H1 (cell line): ENCODE results near the gene TP53BP2. TPM values are rescaled to one million over a fixed set of nuclear protein-coding genes. Genes with fewer than 3 reads are reported as not detected.

Experiments
- CTCF ChIA-PET: fragments of 300-600 bp; sonication (Branson Sonifier 250); formaldehyde crosslinking; loops from one replicate; lab custom pipeline; 2021; ENCODE audit not compliant: partially characterized antibody; lab: Charles Lee
- POLR2A ChIA-PET: fragments of 300-600 bp; sonication (Branson Sonifier 250); formaldehyde crosslinking; loops from one replicate; lab custom pipeline; 2021; ENCODE audit warnings: inconsistent platforms; ENCODE audit not compliant: partially characterized antibody; lab: Charles Lee
- DNase-seq, 2 experiments: peaks; one replicate each; pipeline versions ENCODE4 v3.0.0 to v3.0.0-alpha.2; 2010 to 2022; ENCODE audit warnings: low spot score in 2 of 2, low read depth in 1 of 2, mixed read lengths in 1 of 2
- FAIRE-seq: peaks from 2 replicates; lab custom pipeline; 2011; peaks lifted over from hg19 to GRCh38; lab: Jason Lieb, UNC
- H2AFZ ChIP-seq: 2 replicates; pipeline ENCODE4 v1.8.1; 2012; ENCODE audit warnings: low read length, inconsistent platforms
- H2AK5ac ChIP-seq: 2 replicates; pipeline ENCODE4 v1.6.1; 2013; ENCODE audit warnings: low read depth, low read length
- H2BK120ac ChIP-seq: replicated peaks from 2 replicates; pipeline ENCODE3; 2013; ENCODE audit warnings: low read depth, low read length, inconsistent platforms
- H2BK12ac ChIP-seq: 2 replicates; pipeline ENCODE4 v1.6.1; 2013; ENCODE audit warnings: low read depth, low read length
- H2BK15ac ChIP-seq: 2 replicates; pipeline ENCODE4 v1.6.1; 2013; ENCODE audit warnings: low read length
- H2BK20ac ChIP-seq: 2 replicates; pipeline ENCODE4 v1.6.1; 2013; ENCODE audit warnings: low read length
- H2BK5ac ChIP-seq: 2 replicates; pipeline ENCODE4 v1.6.1; 2013; ENCODE audit warnings: low read depth, low read length
- H3K14ac ChIP-seq: 2 replicates; pipeline ENCODE4 v1.6.1; 2013; ENCODE audit warnings: inconsistent platforms; ENCODE audit not compliant: insufficient read length
- H3K18ac ChIP-seq: 2 replicates; pipeline ENCODE4 v1.6.1; 2013; ENCODE audit warnings: low read length; ENCODE audit errors: extremely low read depth
- H3K23ac ChIP-seq: 2 replicates; pipeline ENCODE4 v1.6.1; 2013; ENCODE audit warnings: inconsistent platforms; ENCODE audit not compliant: insufficient read length
- H3K23me2 ChIP-seq: 2 replicates; pipeline ENCODE4 v1.6.1; 2013; ENCODE audit warnings: low read depth, low read length
- H3K27ac ChIP-seq: 2 replicates; pipeline ENCODE4 v1.6.1; 2011; ENCODE audit warnings: low read depth, low read length, inconsistent platforms
- H3K27me3 ChIP-seq, 4 experiments: replicated peaks in 1 of 4; 1 replicate in 1 of 4; 2 replicates in 3 of 4; pipeline versions ENCODE4 v1.6.1 to v1.8.1; 2011 to 2013; ENCODE audit warnings: low read length in 3 of 4, mild to moderate bottlenecking in 3 of 4, inconsistent platforms in 2 of 4, mixed read lengths in 2 of 4, moderate library complexity in 1 of 4; ENCODE audit not compliant: control insufficient read depth in 3 of 4, insufficient read depth in 3 of 4; ENCODE audit errors: extremely low read depth in 1 of 4
- H3K36me3 ChIP-seq, 4 experiments: 2 replicates each; pipeline versions ENCODE4 v1.6.1 to v1.8.1; 2011 to 2013; ENCODE audit warnings: mild to moderate bottlenecking in 4 of 4, low read length in 3 of 4, moderate library complexity in 2 of 4, control low read depth in 1 of 4, inconsistent platforms in 1 of 4; ENCODE audit not compliant: insufficient read depth in 4 of 4, control insufficient read depth in 2 of 4
- H3K4ac ChIP-seq: replicated peaks from 2 replicates; pipeline ENCODE3; 2013; ENCODE audit warnings: low read length, low read depth, mixed read lengths, inconsistent platforms; ENCODE audit not compliant: insufficient read length
- H3K4me1 ChIP-seq, 4 experiments: replicated peaks in 1 of 4; 1 replicate in 1 of 4; 2 replicates in 3 of 4; pipeline versions ENCODE4 v1.6.1 to v1.8.1; 2011 to 2013; ENCODE audit warnings: low read length in 3 of 4, inconsistent platforms in 2 of 4, mixed read lengths in 1 of 4; ENCODE audit not compliant: insufficient read depth in 4 of 4, control insufficient read depth in 3 of 4
- H3K4me2 ChIP-seq, 2 experiments: 2 replicates each; pipeline versions ENCODE4 v1.6.1 to v1.8.1; 2011 to 2013; ENCODE audit warnings: low read depth in 2 of 2, low read length in 2 of 2, control low read depth in 1 of 2, inconsistent platforms in 1 of 2, mild to moderate bottlenecking in 1 of 2; ENCODE audit not compliant: insufficient read depth in 1 of 2
- H3K4me3 ChIP-seq, 4 experiments: fragments of 200-600, 300-600 bp in 1 of 4; sonication (generic), shearing (Covaris generic), sonication (Bioruptor Twin) in 1 of 4; 2 replicates each; pipeline versions ENCODE4 v1.5.1 to v1.8.1; 2011 to 2016; ENCODE audit warnings: low read length in 4 of 4, low read depth in 3 of 4, control low read depth in 2 of 4, inconsistent platforms in 2 of 4, mild to moderate bottlenecking in 2 of 4, mixed read lengths in 1 of 4, moderate library complexity in 1 of 4; ENCODE audit not compliant: insufficient read depth in 2 of 4; ENCODE audit errors: extremely low read depth in 1 of 4
- H3K56ac ChIP-seq: replicated peaks from 2 replicates; pipeline ENCODE3; 2013; ENCODE audit warnings: low read depth, mild to moderate bottlenecking, mixed read lengths, low read length, inconsistent platforms; ENCODE audit not compliant: insufficient read length
- H3K79me1 ChIP-seq: 2 replicates; pipeline ENCODE4 v1.6.1; 2013; ENCODE audit warnings: low read depth, low read length, control low read depth
- H3K79me2 ChIP-seq, 2 experiments: 2 replicates each; pipeline versions ENCODE4 v1.6.1 to v1.8.1; 2012 to 2013; ENCODE audit warnings: low read length in 2 of 2, mild to moderate bottlenecking in 2 of 2, inconsistent platforms in 1 of 2; ENCODE audit not compliant: insufficient read depth in 2 of 2, control insufficient read depth in 1 of 2
- H3K9ac ChIP-seq, 4 experiments: replicated peaks in 1 of 4; 1 replicate in 1 of 4; 2 replicates in 3 of 4; pipeline versions ENCODE4 v1.6.1 to v1.8.1; 2011 to 2013; ENCODE audit warnings: low read depth in 3 of 4, low read length in 3 of 4, control low read depth in 2 of 4, mild to moderate bottlenecking in 2 of 4, moderate library complexity in 2 of 4, inconsistent platforms in 1 of 4; ENCODE audit errors: extremely low read depth in 1 of 4
- H3K9me3 ChIP-seq, 2 experiments: 2 replicates each; pipeline versions ENCODE4 v1.6.1 to v1.8.1; 2012 to 2013; ENCODE audit warnings: mild to moderate bottlenecking in 2 of 2, moderate library complexity in 2 of 2, control low read depth in 1 of 2, inconsistent platforms in 1 of 2, low read depth in 1 of 2, low read length in 1 of 2, mixed read lengths in 1 of 2; ENCODE audit not compliant: insufficient read depth in 2 of 2
- H4K20me1 ChIP-seq, 2 experiments: replicated peaks in 1 of 2; 2 replicates each; pipeline versions ENCODE3 to v1.8.1; 2011 to 2013; ENCODE audit warnings: inconsistent platforms in 2 of 2, low read length in 2 of 2, mild to moderate bottlenecking in 1 of 2; ENCODE audit not compliant: insufficient read depth in 2 of 2, control insufficient read depth in 1 of 2
- H4K5ac ChIP-seq: 2 replicates; pipeline ENCODE4 v1.6.1; 2013; ENCODE audit warnings: low read length, low read depth, mixed read lengths, inconsistent platforms; ENCODE audit not compliant: insufficient read length
- H4K8ac ChIP-seq: 2 replicates; pipeline ENCODE4 v1.8.0; 2013; ENCODE audit warnings: mild to moderate bottlenecking, moderate library complexity, low read length, inconsistent platforms; ENCODE audit not compliant: insufficient read depth; ENCODE audit errors: extremely low read depth
- H4K91ac ChIP-seq: replicated peaks from 2 replicates; pipeline ENCODE3; 2013; ENCODE audit warnings: low read length, mixed read lengths, inconsistent platforms; ENCODE audit not compliant: insufficient read length
- ATF2 ChIP-seq: IDR thresholded peaks from 2 replicates; pipeline ENCODE4 v1.6.1; 2012; ENCODE audit warnings: low read length, inconsistent platforms
- BCL11A ChIP-seq, 2 experiments: IDR thresholded peaks; one replicate each; pipeline ENCODE4 v1.6.1; 2011; ENCODE audit warnings: low read depth in 2 of 2, low read length in 2 of 2, mild to moderate bottlenecking in 2 of 2
- BRCA1 ChIP-seq: IDR thresholded peaks from 2 replicates; pipeline ENCODE4 v1.6.1; 2012; ENCODE audit warnings: low read depth, low read length, improper control_type of control experiment
- CEBPB ChIP-seq: IDR thresholded peaks from 2 replicates; pipeline ENCODE4 v1.6.1; 2012; ENCODE audit warnings: low read depth, low read length
- EP300 ChIP-seq, 2 experiments: IDR thresholded peaks; 1 replicate in 1 of 2; 2 replicates in 1 of 2; pipeline ENCODE4 v1.6.1; 2011 to 2012; ENCODE audit warnings: low read depth in 2 of 2, low read length in 2 of 2, mild to moderate bottlenecking in 2 of 2, borderline replicate concordance in 1 of 2, inconsistent platforms in 1 of 2, moderate library complexity in 1 of 2
- KDM4A ChIP-seq: IDR thresholded peaks from one replicate; pipeline ENCODE4 v1.7.1; 2012; ENCODE audit warnings: low read depth, mild to moderate bottlenecking, moderate library complexity, low read length, inconsistent platforms; ENCODE audit not compliant: severe bottlenecking
- PHF8 ChIP-seq: fragments of 200-600 bp; sonication (generic); conservative IDR thresholded peaks from 2 replicates; pipeline ENCODE4 v1.7.1; 2012; ENCODE audit warnings: low read depth, mild to moderate bottlenecking, inconsistent platforms, low read length, moderate library complexity
- POU5F1 ChIP-seq: IDR thresholded peaks from 2 replicates; pipeline ENCODE4 v1.6.1; 2011; ENCODE audit warnings: low read depth, mild to moderate bottlenecking, low read length, moderate library complexity
- SP4 ChIP-seq: IDR thresholded peaks from 2 replicates; pipeline ENCODE4 v1.6.1; 2012; ENCODE audit warnings: low read length, inconsistent platforms
- SUZ12 ChIP-seq: fragments of 200-600 bp; sonication (generic); IDR thresholded peaks from 2 replicates; pipeline ENCODE4 v1.6.1; 2012; ENCODE audit warnings: mild to moderate bottlenecking, inconsistent platforms, low read length, moderate library complexity, mixed read lengths
- YY1 ChIP-seq: IDR thresholded peaks from 2 replicates; pipeline ENCODE4 v1.6.1; 2011; ENCODE audit warnings: low read depth, mild to moderate bottlenecking, low read length
- ZNF274 ChIP-seq: IDR thresholded peaks from 2 replicates; pipeline ENCODE4 v1.7.0; 2012; ENCODE audit warnings: low read length, borderline replicate concordance; ENCODE audit errors: extremely low read depth
- WGBS, 2 experiments: shearing (Covaris generic) in 1 of 2; methylation state at CpG; one replicate each; pipeline versions ENCODE4 v1.1.6 to v1.1.7; 2013 to 2015; ENCODE audit warnings: low lambda C conversion rate in 2 of 2, mixed read lengths in 2 of 2, inconsistent platforms in 1 of 2, low coverage in 1 of 2, missing lambda C conversion rate in 1 of 2; ENCODE audit not compliant: insufficient replicate concordance in 2 of 2, insufficient coverage in 1 of 2, insufficient read length in 1 of 2; ENCODE audit errors: extremely low coverage in 1 of 2, missing lambda C conversion rate in 1 of 2; 5-methylcytosine and 5-hydroxymethylcytosine counted together
- polyA plus RNA-seq, 7 experiments: library from polyadenylated mRNA; depleted of rRNA in 3 of 7; stranded (reverse) in 5 of 7; unstranded in 2 of 7; fragments of >200 nt in 5 of 7; fragments of 200-250 nt in 2 of 7; gene quantifications; 1 replicate in 5 of 7; 2 replicates in 1 of 7; 4 replicates in 1 of 7; pipeline versions ENCODE4 v1.2.1 to v1.2.3, GENCODE V29; 2011 to 2013; ENCODE audit warnings: missing spikeins in 2 of 7, mixed read lengths in 2 of 7
- total RNA-seq: library from RNA; stranded (reverse); fragmentation: NEBNext Ultra II Directional; extraction: Animal tissue kit (Norgen Biotek cat#: 25700); gene quantifications from 2 replicates; pipeline ENCODE4 v1.2.1, GENCODE V29; 2021
- TF ChIP-seq, protein P1 (sequence below): IDR thresholded peaks from 2 replicates; pipeline ENCODE4 v1.6.1; 2012; ENCODE audit warnings: inconsistent platforms

Gene TP53BP2
- total and polyA plus RNA-seq, 2 of the 8 experiments (the other 6 are each of a cell fraction or from before 2014, with no cell fraction given), result 18.0 to 38.7 TPM

DNA sequence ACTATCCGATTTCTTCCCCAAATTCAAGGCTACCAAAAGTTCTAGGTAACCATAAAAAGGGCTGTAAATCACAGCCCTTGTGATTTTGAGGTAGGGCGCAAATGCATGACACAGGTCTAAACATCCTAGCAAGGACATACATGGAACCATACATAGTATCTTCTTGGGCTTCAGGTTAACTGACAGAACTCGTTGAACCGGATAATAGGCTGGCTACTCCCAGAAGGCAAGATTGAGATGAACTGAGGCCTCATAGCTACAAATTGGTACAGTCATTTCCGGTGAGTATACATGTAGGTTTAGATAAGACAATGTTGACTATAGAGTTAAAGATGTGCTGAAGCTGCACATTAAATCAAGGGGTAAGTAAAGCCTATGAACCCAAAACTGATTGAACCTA is 27.3 kb upstream of the TP53BP2 start:
- H3K9me3 ChIP-seq, result peaks cover 0 to 8% of the 10 kb centered on the region in 2 experiments; a peak in 2 of 4 replicates
- H2AFZ ChIP-seq, result no peak overlapping the region
- 92% methylated on average over 5 of the region's 5 CpGs; no CpG with 5 or more reads in 1 of the 2 experiments for WGBS, 2 experiments
- POLR2A ChIA-PET, result interaction anchor here (0.7 kb wide), 1 partner anchor 409 kb away, joined by 4 read pairs; no protein-coding TSS in a partner anchor
- no peak overlapping the region for H3K14ac ChIP-seq
- no peak overlapping the region for H4K91ac ChIP-seq
- no peaks in the 10 kb centered on the region for H3K36me3 ChIP-seq
- DNase-seq (no peak), FAIRE-seq (no peak)
- H3K79me1 ChIP-seq, result no peaks in the 10 kb centered on the region
- H2BK20ac ChIP-seq, result no peak overlapping the region
- no peaks in the 10 kb centered on the region for H3K27me3 ChIP-seq
- no peak overlapping the region for H4K5ac ChIP-seq
- no peak overlapping the region for H3K23ac ChIP-seq
- H4K20me1 ChIP-seq, result no peaks in the 10 kb centered on the region
- no peak overlapping the region for H2BK12ac ChIP-seq
- no peaks in the 10 kb centered on the region for H3K23me2 ChIP-seq
- H3K4ac ChIP-seq, result no peak overlapping the region
- H3K4me2 ChIP-seq, result no peak overlapping the region
- H2BK15ac ChIP-seq, result no peak overlapping the region
- CTCF ChIA-PET, result no interaction called here
- H3K9ac ChIP-seq, result no peak overlapping the region
- H2AK5ac ChIP-seq, result no peak overlapping the region
- no peak overlapping the region for H4K8ac ChIP-seq
- no peak overlapping the region for H3K56ac ChIP-seq
- no peaks in the 10 kb centered on the region for H3K79me2 ChIP-seq
- H3K4me3 ChIP-seq, result no peak overlapping the region
- no peak overlapping the region for H3K27ac ChIP-seq
- H2BK120ac ChIP-seq, result no peak overlapping the region
- no peak overlapping the region for H2BK5ac ChIP-seq
- H3K18ac ChIP-seq, result no peak overlapping the region
- peaks cover 0 to 9% (median 6%) of the 10 kb centered on the region in 4 experiments; a peak in 4 of 7 replicates for H3K4me1 ChIP-seq
- no peak for TF ChIP-seq ATF2
- no peak for TF ChIP-seq EP300 (IDR thresholded peaks at IDR 0.05; ENCODE audit: borderline replicate concordance in 1 of 2, low read depth in 2 of 2, low read length in 2 of 2)
- TF ChIP-seq SP4, result no peak
- no peak for TF ChIP-seq PHF8
- no peak for TF ChIP-seq YY1
- no peak for TF ChIP-seq BRCA1
- TF ChIP-seq POU5F1, result no peak
- TF ChIP-seq, protein P1, sequence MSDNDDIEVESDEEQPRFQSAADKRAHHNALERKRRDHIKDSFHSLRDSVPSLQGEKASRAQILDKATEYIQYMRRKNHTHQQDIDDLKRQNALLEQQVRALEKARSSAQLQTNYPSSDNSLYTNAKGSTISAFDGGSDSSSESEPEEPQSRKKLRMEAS, result no peak
- TF ChIP-seq CEBPB, result no peak
- TF ChIP-seq KDM4A, result no peak
- TF ChIP-seq BCL11A (IDR thresholded peaks at IDR 0.05; ENCODE audit: low read depth in 2 of 2, low read length in 2 of 2), result no peak
- no peak for TF ChIP-seq ZNF274
- TF ChIP-seq SUZ12, result no peak
